HG03045 (cell line): ENCODE results near the gene C1orf167.

ENCODE experiments used
- ATAC-seq: cut with Tn5 transposase; IDR thresholded peaks from one replicate; pipeline ENCODE4 v1.9.1; 2021; ENCODE audit warnings: mild to moderate bottlenecking, moderate library complexity; ENCODE audit not compliant: unreplicated experiment

Gene C1orf167

DNA sequence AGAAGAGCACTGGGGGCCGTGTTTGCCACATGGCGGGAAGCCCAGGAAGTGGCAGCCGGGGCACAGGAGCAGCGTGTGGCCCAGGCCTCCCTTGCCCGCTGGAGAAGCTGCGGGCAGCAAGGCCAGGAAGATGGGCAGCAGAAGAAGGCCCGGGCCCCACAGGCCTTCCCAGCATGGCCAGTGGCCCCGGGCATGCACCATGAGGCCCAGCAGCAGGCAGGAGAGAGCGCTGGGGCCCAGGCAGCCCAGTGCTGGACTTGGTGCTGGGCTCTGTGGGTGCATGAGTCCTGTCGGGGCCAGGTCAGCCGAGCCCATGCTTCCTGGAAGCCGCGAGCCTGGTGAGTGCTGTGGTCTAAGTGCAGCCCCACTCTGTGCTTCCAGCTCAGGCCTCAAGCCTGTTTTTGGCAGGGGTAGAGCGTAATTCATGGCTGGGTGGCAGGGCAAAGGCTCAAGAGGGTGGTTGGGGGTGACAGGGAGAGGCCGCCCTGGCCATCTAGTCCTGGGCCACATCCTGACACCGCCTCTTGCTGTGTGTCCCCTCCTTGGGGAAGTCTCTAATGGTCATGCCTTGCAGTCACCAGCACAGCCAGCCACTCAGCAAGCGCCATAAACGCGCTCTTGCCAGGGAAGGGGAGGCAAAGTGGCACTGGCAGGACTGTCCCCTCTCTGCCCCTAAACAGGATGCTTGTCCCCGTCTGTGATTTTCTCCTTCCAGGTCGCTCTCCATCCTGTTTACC is 22.4 kb downstream of the C1orf167 start:
- ATAC-seq = no peak

DNA sequence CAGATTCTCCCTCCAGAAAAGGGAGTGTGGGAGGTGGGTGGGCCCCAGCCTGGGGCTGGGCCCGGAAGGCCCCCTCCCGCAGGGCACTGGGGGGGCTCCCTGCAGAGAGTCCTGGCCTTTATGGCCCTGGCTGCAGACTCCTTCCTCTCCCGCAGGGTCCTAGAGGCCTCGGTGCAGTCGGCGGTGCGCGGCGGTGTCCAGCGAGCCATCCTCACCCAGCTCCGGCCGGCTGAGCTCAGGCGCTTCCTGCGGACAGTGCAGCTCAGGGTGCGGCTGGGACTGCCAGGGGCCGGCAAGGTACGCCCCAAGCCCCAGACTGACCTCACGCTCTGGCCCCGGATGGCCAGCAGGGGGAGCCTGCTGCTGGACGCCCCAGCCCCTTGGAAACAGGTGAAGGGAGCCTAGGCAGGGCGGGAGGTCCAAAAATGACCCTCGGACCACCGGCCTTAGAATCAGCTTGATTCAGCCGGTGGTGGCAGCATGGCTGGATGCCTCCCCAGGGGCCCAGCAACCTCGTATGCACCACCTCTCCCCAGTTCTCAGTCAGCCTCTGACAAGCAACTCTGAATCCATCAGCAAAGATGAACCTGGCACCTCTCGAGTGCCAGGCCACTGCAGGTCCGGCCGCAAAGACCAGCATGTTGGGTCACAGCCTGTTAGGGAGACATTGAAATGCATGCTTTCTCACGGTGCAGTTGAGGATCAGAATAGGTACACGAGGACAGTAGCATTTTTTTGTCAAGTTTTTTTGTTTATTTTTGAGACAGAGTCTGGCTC is 23.2 kb downstream of the C1orf167 start:
- no peak for ATAC-seq

DNA sequence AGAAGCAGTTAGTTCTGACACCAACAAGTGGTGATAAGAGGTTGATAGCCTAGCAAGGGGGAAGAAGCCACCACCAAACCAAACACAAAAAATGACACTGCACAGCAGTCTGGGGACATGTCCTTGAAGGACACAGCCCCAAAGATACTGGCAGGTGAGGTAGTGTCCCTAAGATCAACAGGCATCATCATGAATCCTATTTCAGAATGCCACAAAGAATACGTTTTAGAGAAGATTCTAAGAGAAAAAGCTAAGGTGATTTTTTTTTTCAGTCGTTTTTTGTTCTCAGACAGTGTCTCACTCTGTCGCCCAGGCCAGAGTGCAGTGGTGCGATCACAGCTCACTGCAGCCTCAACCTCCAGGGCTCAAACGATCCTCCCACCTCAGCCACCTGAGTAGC is 24.2 kb downstream of the C1orf167 start:
- no peak for ATAC-seq

DNA sequence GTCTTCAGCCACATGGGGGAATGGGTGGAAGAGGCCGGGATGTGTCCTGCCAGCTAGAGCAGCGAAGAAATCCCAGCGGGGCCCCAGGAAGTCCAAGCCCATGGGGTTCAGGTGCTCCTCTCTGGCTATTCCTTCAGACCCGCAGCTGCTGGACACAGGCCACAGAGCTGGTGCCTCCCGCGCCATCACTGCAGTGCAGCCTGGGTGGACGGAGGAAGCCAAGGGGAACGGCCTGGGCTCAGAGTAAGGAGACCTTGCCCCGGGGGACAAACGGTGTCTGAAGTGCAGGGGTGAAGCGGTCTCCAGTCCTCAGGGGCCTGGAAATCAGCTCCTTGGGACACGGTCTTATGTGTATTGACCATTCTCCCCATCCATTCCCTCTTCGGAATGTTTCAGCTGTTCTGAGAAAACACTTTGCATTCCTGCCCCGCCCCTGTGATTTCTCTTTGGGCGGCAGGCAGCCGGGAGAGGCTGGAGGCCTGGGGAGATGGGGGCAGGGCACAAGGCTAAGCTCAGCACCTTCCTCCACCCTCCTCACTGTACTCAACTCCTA is 25.3 kb downstream of the C1orf167 start:
- ATAC-seq = no peak

DNA sequence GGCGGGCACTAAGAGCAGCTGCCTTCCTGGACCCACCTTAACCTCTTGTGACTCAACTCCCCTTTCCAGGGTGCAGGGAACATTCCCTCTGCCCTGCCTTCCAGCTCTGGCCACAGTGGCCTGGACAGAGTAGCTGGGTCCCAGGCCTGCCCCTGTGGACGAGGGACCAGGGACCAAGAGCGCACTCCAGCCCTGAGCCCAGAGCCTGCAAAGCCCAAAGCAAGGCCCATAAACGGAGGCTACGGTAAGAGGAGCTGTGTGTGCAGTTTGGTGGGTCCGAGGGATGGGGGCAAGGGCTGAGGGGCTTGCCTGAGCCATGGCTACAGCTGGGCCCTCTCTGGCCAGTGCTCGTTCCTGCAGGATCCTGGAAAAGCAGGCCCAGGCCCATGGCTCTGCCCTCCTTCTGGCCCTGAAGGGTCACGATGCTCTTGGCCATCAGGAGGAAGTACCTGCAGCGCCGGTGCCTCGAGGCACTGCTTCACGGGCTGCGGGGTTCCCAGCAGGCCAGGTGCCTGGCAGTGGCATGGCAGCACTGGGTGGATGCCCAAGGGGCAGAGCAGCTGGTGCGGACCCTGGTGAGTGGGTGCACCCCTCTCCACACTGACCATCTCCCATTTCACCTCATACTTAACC is 25.9 kb downstream of the C1orf167 start:
- no peak for ATAC-seq

DNA sequence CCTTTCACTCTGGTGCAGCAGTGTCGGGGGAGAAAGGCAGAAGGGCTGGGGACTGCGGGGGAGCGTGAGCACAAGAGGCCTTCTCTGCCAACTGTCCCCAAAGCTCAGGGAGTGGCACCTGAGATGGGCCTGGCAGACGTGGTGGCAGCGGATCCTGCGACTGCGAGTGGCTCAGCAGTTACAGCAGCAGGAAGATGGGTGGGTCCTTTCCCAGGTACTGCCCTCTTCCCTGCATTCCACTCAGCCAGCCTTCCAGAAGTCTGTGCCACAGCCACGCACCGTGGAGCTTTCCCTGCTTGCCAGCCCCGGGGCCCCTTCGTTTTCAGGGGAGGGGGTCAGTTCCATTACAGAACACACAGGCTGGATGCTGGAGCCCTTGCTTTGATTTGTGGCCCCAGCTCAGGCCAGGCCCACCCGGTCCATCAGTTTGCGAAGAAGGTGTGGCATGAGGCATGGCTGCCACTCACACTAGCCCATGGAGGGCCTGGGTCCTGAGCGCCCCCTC is 26.6 kb downstream of the C1orf167 start:
- no peak for ATAC-seq

DNA sequence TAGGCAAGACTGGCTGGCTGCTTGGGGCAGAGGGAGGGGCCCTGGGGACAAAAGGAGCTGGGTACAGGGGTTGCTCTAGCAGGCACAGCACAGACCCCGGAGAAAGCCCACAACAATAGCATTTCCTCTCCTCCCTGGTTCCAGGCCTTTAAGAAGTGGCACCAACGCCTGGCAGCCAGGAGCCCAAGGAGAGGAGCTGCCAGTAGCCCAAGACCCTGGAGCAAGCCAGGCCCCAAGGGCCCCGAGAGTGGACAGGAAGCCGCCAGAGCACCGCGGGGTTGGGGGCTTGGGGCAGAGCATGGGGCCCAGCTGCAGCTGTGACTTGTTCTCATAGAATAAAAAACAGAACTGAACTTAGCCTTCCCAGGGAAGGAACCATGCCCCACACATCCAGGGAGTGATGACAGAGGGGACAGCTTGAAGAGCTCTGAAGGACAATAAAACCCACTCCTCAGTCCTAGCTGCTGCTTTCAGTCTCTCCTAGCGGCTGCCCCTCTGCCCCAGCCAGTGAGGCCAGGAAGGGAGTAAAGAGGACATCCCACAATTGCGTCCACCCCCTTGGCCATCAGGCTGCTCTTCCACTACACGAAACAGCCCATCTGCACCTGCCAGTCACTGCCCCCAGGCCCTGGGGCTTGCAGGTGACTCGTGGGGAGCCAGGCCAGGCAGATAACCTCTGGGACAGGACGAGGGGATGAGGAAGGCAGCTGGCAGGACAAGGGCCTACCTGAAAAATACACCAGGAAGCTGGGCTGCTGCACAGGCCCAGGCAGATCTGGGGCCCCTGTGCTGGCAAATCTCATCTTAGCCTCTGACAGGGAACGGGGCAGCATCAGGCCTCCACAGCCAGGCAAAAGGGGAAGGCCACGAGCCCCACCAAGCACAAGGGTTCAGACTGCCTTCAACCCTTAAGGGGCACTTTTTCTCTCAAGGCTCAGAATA is 27.4 kb downstream of the C1orf167 start:
- ATAC-seq = no peak

DNA sequence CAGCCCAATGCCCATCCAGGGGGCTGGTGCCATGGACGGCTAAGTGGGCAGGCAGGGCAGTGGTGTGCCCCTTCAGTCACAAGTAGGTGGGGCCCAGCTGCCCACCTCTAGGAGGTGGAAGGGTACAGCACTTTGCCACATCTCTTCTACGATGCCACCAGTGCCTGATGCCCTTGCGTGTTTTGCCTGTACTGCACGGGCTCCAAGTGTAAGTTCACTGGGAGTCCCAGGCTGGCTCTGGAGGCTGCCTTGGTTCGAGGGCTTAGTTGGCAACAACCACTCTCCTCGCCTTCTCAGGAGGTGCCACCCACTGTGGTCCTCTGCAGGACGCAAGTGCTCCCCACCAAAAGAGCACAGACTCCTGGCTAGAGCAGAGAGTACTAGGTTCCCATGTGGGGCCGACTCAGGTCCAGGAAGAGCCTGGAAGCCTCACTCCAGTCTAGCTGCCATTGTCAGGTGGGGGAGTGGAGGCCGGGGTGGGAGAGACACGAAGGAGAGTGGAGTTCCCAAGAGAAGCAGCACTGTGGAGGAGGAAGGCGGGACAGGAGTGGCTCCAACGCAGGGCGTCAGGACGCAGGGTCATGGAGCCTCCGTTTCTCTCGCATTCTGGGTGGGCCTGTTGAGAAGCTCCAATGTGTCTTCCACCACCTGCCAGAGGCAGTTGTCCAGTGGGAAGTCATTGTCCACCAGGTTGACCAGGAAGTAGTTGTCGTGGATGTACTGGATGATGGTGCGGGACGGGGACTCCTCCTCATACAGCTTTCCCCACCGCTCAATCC is 28.3 kb downstream of the C1orf167 start:
- no peak for ATAC-seq

DNA sequence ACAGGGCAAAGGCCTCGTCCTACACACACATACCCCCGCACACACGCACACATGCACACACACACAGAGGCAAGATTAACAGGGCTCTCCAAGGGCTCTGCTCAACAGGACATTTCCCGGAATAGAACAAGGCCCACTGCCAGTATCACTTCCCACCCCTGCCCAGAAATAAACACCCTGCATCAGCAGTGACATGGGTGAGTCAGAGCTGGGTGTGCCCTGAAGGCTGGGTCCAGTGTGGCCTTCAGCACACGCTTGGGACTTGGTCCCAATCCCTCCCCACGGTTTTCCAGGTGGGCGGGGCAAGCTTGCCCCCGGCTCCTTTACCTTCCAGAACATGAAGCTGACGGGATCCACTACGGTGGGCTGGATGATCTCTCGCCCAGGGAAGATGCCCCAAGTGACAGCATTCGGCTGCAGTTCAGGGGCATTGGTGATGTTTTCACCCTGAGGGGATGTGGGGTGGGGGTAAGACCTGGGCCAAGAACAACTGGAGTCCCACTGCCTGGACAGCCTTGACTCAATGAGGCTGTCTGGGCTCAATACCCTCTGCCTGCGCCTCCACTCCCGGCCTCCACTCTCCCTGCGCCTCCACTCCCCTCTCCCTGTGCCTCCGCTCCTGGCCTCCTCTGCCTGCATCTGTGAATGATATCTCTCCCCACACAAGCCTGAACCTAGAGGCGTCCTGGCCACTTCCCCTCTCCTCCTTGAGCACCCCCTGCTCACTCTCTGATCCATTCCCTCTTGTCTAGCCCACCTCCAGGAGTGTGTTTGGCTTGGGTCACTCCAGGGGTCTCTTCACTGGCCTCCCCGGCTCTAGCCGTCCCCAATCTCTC is 29.1 kb downstream of the C1orf167 start:
- no peak for ATAC-seq

DNA sequence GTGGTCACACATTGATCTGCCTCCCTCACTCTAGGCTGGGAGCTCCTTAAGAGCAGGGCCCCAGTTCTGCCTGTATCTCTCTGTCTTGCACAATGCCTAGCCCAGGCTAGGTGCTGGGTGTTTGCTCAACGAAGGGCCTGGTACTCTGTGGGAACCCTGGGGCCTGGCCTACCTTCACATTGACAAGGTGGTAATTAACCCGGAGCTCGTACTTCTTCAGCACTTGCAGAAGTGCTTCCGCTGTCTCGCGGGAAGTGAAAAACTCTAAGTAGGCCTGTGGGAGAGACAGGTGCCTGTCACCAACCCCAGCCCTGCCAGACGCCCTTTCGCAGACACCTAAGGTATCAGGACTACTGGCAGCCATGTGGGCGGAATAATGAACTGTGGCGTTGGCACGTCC is 30.1 kb downstream of the C1orf167 start:
- no peak for ATAC-seq

DNA sequence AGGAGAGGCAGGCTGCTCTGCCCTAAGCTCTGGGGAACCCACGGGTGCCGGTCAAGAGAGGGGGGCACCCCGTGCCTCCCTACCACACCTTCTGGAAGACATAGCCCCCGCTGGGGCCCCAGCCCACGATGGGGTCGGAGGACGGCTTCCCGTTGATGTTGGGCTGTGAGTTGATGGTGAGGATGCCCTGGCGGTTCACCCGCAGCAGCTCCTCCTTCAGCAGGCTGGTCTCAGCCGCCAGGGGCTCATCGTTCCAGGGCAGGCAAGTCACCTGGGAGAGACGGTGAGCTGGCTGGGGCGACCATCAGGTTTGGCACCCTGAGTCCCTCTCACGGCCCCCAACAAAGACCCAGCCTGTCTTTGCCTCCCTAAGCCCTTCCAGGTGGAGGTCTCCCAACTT is 31.8 kb downstream of the C1orf167 start:
- ATAC-seq = no peak

DNA sequence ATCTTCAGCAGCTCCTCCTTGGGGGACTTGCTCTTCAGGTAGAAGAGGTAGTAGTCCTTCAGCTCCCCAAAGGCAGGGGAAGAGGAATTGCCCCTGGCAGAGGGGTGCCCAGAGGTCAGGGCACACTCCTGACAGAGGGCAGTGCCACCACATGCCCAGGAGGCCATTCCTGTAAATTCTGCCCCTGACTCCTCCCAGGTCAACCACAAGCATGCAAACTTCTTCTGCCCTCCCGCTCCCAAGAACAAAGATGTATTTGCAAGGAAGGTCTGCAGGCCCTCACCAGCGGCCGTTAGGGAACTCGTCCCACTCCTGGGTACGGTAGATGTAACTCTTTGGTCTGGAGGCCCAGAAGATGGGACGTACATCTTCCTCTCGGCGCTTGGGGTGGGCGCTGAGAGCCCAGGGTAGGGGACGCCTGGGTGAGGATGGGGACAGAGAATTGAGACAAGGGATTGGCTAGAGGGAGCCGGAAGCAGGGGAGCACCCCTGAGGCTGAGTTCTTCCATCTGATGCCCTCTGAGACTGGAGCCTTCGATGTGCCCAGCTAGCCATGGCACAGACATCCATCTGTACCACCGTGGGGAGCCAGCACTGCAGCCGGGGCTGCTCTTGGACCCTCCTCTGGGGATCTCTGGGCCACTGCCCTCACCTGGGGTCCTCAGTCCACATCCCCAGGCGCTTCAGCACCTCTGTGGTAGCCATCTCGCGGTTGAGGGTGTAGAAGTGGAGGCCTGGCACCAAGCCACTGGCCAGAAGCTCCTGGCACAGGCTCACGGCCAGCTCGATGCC is 32.6 kb downstream of the C1orf167 start:
- no peak for ATAC-seq

DNA sequence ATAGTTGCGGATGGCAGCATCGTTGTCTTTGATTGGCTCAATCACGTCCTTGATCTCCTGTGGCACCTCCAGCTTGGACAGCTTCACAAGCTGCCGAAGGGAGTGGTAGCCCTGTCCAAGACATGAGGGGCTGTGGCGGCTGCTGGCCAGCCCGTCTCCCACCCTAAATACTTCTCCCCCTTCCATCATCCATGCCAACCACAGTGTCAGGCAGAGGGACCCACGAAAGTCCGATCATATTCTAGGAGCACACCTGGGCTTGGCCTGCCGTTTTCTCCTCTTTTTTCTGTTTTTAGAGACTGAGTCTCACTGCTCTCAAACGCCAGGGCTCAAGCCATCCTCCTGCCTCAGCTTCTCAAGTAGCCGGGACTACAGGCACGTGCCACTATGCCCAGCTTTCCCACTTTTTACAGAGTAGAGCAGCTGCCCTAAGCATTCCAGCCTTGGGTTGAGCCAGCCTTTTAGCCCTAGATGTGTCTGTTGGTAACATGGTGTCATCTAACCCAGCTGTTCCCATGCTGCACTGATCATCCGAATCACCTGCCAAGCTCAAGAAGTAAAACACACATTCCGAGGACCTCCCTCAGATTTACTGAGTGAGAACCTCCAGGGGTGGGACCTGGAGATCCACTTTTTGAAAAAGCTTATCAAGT is 33.4 kb downstream of the C1orf167 start:
- no peak for ATAC-seq

DNA sequence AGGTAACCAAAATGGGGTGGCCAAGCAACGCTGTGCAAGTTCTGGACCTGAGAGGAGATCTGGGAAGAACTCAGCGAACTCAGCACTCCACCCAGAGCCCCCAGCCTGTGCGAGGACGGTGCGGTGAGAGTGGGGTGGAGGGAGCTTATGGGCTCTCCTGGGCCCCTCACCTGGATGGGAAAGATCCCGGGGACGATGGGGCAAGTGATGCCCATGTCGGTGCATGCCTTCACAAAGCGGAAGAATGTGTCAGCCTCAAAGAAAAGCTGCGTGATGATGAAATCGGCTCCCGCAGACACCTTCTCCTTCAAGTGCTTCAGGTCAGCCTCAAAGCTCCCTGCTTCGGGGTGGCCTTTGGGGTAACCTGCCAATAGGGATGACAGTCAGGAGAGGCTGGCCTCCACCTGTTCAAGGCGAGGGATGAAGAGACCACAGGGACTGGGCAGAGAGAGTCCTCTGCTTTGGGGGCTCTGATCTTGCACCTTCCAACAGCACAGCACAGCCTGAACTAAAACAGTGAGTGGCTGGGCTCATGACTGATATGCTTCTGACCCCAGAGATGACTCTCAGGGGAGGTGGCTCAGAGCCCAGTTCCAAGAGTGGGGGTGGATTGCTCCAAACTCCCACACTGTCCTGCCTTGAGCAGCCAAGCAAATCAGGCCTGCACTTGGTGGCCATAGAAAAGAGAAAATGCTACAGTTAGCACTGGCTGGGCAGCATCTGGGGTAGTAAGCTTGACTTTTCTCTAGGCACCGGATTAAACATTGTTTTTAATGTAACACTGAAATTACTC is 34.2 kb downstream of the C1orf167 start:
- no peak for ATAC-seq

DNA sequence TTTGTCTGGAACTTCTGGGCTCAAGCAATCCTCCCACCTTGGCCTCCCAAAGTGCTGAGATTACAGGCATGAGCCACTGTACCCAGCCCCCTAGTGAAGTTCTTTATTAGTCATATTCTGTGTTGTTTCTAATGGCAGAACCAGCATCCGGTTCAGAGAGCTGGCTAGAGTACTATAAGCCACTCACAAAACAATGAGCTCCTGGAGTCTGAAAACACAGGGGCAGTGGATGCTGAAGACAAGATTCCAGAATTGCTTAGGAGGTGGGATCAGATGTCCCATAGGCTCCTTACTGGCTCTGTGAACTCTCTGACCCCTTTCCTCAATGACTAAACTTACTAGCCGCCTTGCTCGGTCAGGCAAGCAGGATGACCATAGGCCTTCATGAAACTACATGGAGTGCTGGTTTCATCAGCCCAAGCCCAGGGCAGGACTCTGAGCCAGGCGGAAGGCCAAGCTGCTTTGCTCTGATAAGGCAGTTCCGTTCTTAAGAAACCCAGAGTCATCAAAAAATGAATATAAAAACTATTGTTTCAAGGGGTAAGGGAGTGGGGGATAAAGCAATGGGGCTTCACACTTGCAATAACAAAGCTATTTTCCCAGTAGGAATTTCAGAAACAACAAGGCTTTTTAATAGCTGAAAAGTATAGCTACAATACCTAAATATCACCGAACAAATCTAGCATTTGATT is 35.7 kb downstream of the C1orf167 start:
- ATAC-seq = no peak

DNA sequence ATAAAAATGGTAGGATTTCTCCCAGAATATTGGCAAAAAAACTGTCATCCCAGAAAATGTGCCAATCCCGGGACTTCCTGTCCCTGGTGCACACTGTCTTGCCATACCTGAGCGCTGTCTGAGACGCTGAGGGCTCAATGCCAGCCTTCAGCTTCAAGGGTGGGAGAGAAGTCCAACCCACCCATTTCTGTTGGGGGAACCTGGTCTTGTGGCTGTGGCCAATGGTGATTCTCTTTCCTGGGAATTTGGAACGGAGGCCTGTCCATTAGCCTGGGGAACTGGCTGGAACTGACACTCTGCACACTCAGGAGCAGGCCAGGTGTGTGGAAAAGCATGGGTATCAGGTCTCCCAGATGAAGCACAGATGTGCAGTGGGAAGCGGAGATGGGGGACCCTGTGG is 37.1 kb downstream of the C1orf167 start:
- no peak for ATAC-seq
